Measurements from ENCODE around the gene GRK5. TPM values are rescaled to one million over a fixed set of nuclear protein-coding genes. Genes with fewer than 3 reads are reported as not detected.

Gene GRK5
- total RNA-seq, 2 donors from 2014 or later = 3.4 to 4.9 TPM

GRCh38 chr10:119457966-119458766 is 250.8 kb downstream of the GRK5 start:
- no peak overlapping the region for H3K4me3 ChIP-seq
- WGBS, 2 donors = 87 to 88% methylated on average over 14 to 28 of the region's 28 CpGs
- intact Hi-C loops (cut with DNase I) = no loop called here
- H3K4me1 ChIP-seq = no peaks in the 10 kb centered on the region
- no peaks in the 10 kb centered on the region for H3K27me3 ChIP-seq
- H3K36me3 ChIP-seq (replicated peaks in 1 of 2; ENCODE audit: insufficient read depth in 1 of 2, low read depth in 2 of 2) = no peaks in the 10 kb centered on the region
- ATAC-seq = no peak
- H3K27ac ChIP-seq = no peak overlapping the region
- DNase-seq = no peak
- no peaks in the 10 kb centered on the region for H3K9me3 ChIP-seq
- TF ChIP-seq CTCF (IDR thresholded peaks at IDR 0.05) = no peak
- no peak for TF ChIP-seq POLR2A (IDR thresholded peaks at IDR 0.05)

- intact Hi-C loops (cut with DNase I) = no loop called here
- Histone ChIP-seq H3K9me3 (no peaks in the 10 kb centered on the region), H3K4me1 (no peaks in the 10 kb centered on the region), H3K4me3 (no peak overlapping the region), H3K36me3 (replicated peaks in 1 of 2; ENCODE audit: insufficient read depth in 1 of 2, low read depth in 2 of 2) (no peaks in the 10 kb centered on the region), H3K27me3 (no peaks in the 10 kb centered on the region), H3K27ac (no peak overlapping the region)
- ATAC-seq (no peak), DNase-seq (no peak)
- 83 to 90% methylated on average over 16 to 17 of the region's 17 CpGs for WGBS, 2 donors
- TF ChIP-seq POLR2A (IDR thresholded peaks at IDR 0.05) (no peak), CTCF (IDR thresholded peaks at IDR 0.05) (no peak)
Observed at GRCh38 chr10:119459681-119460340, 252.4 kb downstream of the GRK5 start.

DNA sequence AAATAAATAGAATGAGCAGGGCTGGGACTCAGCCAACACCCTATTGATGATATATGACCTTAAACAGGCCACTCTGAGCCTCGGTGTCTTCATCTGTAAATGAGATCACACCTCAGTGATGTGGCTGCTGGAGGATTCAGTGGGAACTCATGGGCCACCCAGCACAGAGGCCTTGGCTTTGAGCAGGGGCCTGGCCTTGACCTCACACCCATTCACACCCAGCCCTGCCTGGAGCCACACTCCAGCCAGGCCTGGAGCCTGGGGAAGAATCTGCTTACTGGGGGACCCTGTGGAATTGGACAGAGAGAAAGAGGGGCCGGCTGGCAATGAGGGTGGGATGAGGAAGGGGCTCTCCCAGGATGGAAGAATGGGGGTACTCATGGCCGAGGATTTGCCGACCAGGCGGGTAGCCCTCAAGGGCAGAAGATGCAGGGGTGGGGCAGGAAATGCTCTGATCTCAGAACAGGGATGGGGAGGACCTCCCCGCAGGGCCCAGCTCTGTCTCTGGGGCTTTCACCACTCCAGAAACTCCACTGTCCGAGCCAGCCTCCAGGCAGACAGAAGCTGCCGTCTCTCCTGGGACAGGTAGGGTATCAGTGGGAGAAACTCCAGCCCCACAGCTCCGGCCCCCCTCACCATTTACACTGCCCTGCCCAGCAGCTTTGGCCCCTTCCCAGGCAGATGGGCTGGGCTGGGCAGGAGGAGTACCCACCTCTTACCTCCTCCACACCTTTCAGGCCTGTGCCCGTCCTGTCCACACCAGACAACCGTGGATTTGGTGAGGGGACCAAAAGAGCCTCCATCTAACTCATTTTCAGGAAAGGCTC is 253.2 kb downstream of the GRK5 start:
- H3K27me3 ChIP-seq = no peaks in the 10 kb centered on the region
- no peak for TF ChIP-seq CTCF (IDR thresholded peaks at IDR 0.05)
- no peak for TF ChIP-seq POLR2A (IDR thresholded peaks at IDR 0.05)
- no peaks in the 10 kb centered on the region for H3K36me3 ChIP-seq (replicated peaks in 1 of 2; ENCODE audit: insufficient read depth in 1 of 2, low read depth in 2 of 2)
- no peak for DNase-seq
- 87 to 95% methylated on average over 7 to 11 of the region's 11 CpGs for WGBS, 2 donors
- no peak for ATAC-seq
- no peaks in the 10 kb centered on the region for H3K4me1 ChIP-seq
- no peak overlapping the region for H3K4me3 ChIP-seq
- intact Hi-C loops (cut with DNase I) = no loop called here
- no peaks in the 10 kb centered on the region for H3K9me3 ChIP-seq
- no peak overlapping the region for H3K27ac ChIP-seq

DNA sequence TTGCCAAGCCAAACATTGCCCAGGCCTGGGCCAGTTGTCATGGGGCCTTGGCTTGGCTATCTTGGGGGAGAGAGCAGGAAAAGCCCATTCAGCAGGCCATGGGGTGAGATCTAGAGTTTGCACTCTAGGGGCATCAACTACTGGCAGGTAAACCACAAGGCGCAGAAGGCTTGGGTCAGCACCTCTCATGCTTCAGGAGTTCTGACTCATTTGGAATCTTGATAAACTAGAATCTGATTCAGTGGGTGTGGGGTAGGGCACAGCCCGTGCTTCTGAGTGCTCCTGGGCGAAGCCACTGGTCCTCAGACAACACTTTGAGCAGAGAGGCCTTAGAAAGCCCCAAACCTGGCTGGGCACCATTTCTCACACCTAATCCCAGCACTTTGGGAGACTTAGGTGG is 254.0 kb downstream of the GRK5 start:
- H3K4me3 ChIP-seq = no peak overlapping the region
- H3K4me1 ChIP-seq = no peaks in the 10 kb centered on the region
- no peak overlapping the region for H3K27ac ChIP-seq
- ATAC-seq (no peak), DNase-seq (no peak)
- H3K9me3 ChIP-seq = no peaks in the 10 kb centered on the region
- H3K27me3 ChIP-seq = no peaks in the 10 kb centered on the region
- no peaks in the 10 kb centered on the region for H3K36me3 ChIP-seq (replicated peaks in 1 of 2; ENCODE audit: insufficient read depth in 1 of 2, low read depth in 2 of 2)
- intact Hi-C loops (cut with DNase I) = no loop called here
- TF ChIP-seq POLR2A (IDR thresholded peaks at IDR 0.05) = no peak
- no peak for TF ChIP-seq CTCF (IDR thresholded peaks at IDR 0.05)
- WGBS, 2 donors = 87 to 91% methylated on average over 3 of the region's 3 CpGs
